Stimulated activated CD8-positive, alpha-beta memory T cell treated with anti-CD3 and anti-CD28 coated beads, Interleukin-7, amount 100 ng/mL, for 48 hours (primary cell): ENCODE measurements around the gene PTPRT.

Source experiments
- DNase-seq, 2 donors: peaks; one replicate each; pipeline ENCODE4 v3.0.0-alpha.2; 2020; ENCODE audit warnings: low read depth in 1 of 2; ENCODE audit errors: extremely low read depth in 1 of 2

The PTPRT gene

GRCh38 chr20:42346189-42347170 lies 843.2 kb downstream of the PTPRT start:
- DNase-seq, result no peak

GRCh38 chr20:42341654-42342053 lies 848.1 kb downstream of the PTPRT start:
- no peak for DNase-seq

GRCh38 chr20:42340368-42340767 lies 849.3 kb downstream of the PTPRT start:
- no peak for DNase-seq

- no peak for DNase-seq
These were observed 851.2 kb downstream of the PTPRT start for GRCh38 chr20:42338294-42339201.

- DNase-seq, result no peak
These were observed 853.1 kb downstream of the PTPRT start for GRCh38 chr20:42336576-42336975.

GRCh38 chr20:42319252-42320013 lies 870.3 kb downstream of the PTPRT start:
- no peak for DNase-seq

GRCh38 chr20:42313704-42314103 lies 876.0 kb downstream of the PTPRT start:
- no peak for DNase-seq

- DNase-seq, result no peak
These were observed 880.7 kb downstream of the PTPRT start for GRCh38 chr20:42309050-42309449.

- DNase-seq, result no peak
These were observed 881.5 kb downstream of the PTPRT start for GRCh38 chr20:42308171-42308570.

- no peak for DNase-seq
These were observed 894.1 kb downstream of the PTPRT start for GRCh38 chr20:42295592-42295991.

GRCh38 chr20:42294976-42295375 lies 894.7 kb downstream of the PTPRT start:
- no peak for DNase-seq

- no peak for DNase-seq
These were observed 907.9 kb downstream of the PTPRT start for GRCh38 chr20:42281801-42282200.

- DNase-seq, result no peak
These were observed 912.7 kb downstream of the PTPRT start for GRCh38 chr20:42276718-42277602.

GRCh38 chr20:42274986-42275385 lies 914.7 kb downstream of the PTPRT start:
- no peak for DNase-seq

GRCh38 chr20:42272516-42272915 lies 917.2 kb downstream of the PTPRT start:
- no peak for DNase-seq

- no peak for DNase-seq
These were observed 919.2 kb downstream of the PTPRT start for GRCh38 chr20:42270539-42270938.

GRCh38 chr20:42267793-42268384 lies 921.8 kb downstream of the PTPRT start:
- DNase-seq, result no peak

GRCh38 chr20:42261766-42262270 lies 927.9 kb downstream of the PTPRT start:
- DNase-seq, result no peak

GRCh38 chr20:42260184-42260583 lies 929.5 kb downstream of the PTPRT start:
- DNase-seq, result no peak
